DND-41 (cell line): ENCODE data around the gene WDR41.
"Not testable (repeated sequence)": the region's sequence is repeated elsewhere in the genome, so short reads cannot be mapped to it uniquely, and the experiment has no call there.

Source experiments
- ATAC-seq: fragments of 200-7000 bp; cut with Tn5 transposase; 3 replicates; pipeline ENCODE4 v1.9.1; 2021; ENCODE audit warnings: low read depth; ENCODE audit not compliant: insufficient read depth
- DNase-seq: peaks from one replicate; pipeline ENCODE4 v3.0.0-alpha.2; 2020
- H2AFZ ChIP-seq: 2 replicates; pipeline ENCODE4 v1.6.0; 2012; ENCODE audit warnings: low read depth, low read length
- H3K27ac ChIP-seq: 2 replicates; pipeline ENCODE4 v1.5.1; 2012; ENCODE audit warnings: low read length, inconsistent platforms
- H3K27me3 ChIP-seq: fragments of 200-600 bp; sonication (generic); 2 replicates; pipeline ENCODE4 v1.6.0; 2012; ENCODE audit warnings: low read length, mild to moderate bottlenecking, inconsistent platforms; ENCODE audit not compliant: insufficient read depth, poor library complexity
- H3K36me3 ChIP-seq: 2 replicates; pipeline ENCODE4 v1.5.1; 2012; ENCODE audit warnings: low read length, inconsistent platforms; ENCODE audit not compliant: insufficient read depth
- H3K4me1 ChIP-seq: 2 replicates; pipeline ENCODE4 v1.5.1; 2012; ENCODE audit warnings: mild to moderate bottlenecking, low read length; ENCODE audit not compliant: insufficient read depth
- H3K4me2 ChIP-seq: 2 replicates; pipeline ENCODE4 v1.6.0; 2012; ENCODE audit warnings: mild to moderate bottlenecking, moderate library complexity, low read length, inconsistent platforms; ENCODE audit not compliant: insufficient read depth
- H3K4me3 ChIP-seq, 2 experiments: fragments of 200-600 bp in 1 of 2; shearing (Covaris generic) in 1 of 2; 2 replicates each; pipeline ENCODE4 v1.5.1; 2012 to 2016; ENCODE audit warnings: inconsistent platforms in 2 of 2, low read length in 2 of 2, mild to moderate bottlenecking in 2 of 2, low read depth in 1 of 2, moderate library complexity in 1 of 2
- H3K79me2 ChIP-seq: 2 replicates; pipeline ENCODE4 v1.6.0; 2012; ENCODE audit warnings: low read length, inconsistent platforms; ENCODE audit not compliant: insufficient read depth
- H3K9ac ChIP-seq: 2 replicates; pipeline ENCODE4 v1.6.0; 2012; ENCODE audit warnings: low read depth, mild to moderate bottlenecking, inconsistent platforms, low read length, moderate library complexity
- H3K9me3 ChIP-seq: 2 replicates; pipeline ENCODE4 v1.5.1; 2012; ENCODE audit warnings: low read length, moderate library complexity, mild to moderate bottlenecking, inconsistent platforms; ENCODE audit not compliant: insufficient read depth, severe bottlenecking
- H4K20me1 ChIP-seq: 2 replicates; pipeline ENCODE4 v1.6.0; 2012; ENCODE audit warnings: low read length; ENCODE audit not compliant: insufficient read depth
- CTCF ChIP-seq: IDR thresholded peaks from 2 replicates; pipeline ENCODE4 v1.5.1; 2012; ENCODE audit warnings: borderline replicate concordance, low read length, moderate library complexity, mild to moderate bottlenecking; ENCODE audit not compliant: poor library complexity, severe bottlenecking; ENCODE audit errors: extremely low read depth
- EZH2 ChIP-seq: IDR thresholded peaks from 3 replicates; pipeline ENCODE4 v1.6.1; 2012; ENCODE audit warnings: borderline replicate concordance, low read depth, mild to moderate bottlenecking, moderate library complexity, low read length, inconsistent platforms; ENCODE audit not compliant: severe bottlenecking

Gene WDR41

GRCh38 chr5:77391240-77391765 lies 100.8 kb downstream of the WDR41 start:
- Histone ChIP-seq H3K27me3 (no peaks in the 10 kb centered on the region), H3K9ac (no peak overlapping the region), H3K4me1 (no peaks in the 10 kb centered on the region), H3K36me3 (no peaks in the 10 kb centered on the region), H3K9me3 (no peaks in the 10 kb centered on the region), H3K27ac (no peak overlapping the region), H4K20me1 (no peaks in the 10 kb centered on the region), H3K4me3 (no peak overlapping the region), H2AFZ (no peak overlapping the region), H3K4me2 (no peak overlapping the region), H3K79me2 (no peaks in the 10 kb centered on the region)
- DNase-seq (no peak), ATAC-seq (no peak)
- TF ChIP-seq CTCF (no peak), EZH2 (no peak)

- Histone ChIP-seq H2AFZ (no peak overlapping the region), H3K36me3 (no peaks in the 10 kb centered on the region), H4K20me1 (no peaks in the 10 kb centered on the region), H3K4me3 (no peak overlapping the region), H3K4me2 (no peak overlapping the region), H3K27me3 (no peaks in the 10 kb centered on the region), H3K79me2 (no peaks in the 10 kb centered on the region), H3K27ac (no peak overlapping the region), H3K9ac (no peak overlapping the region), H3K4me1 (no peaks in the 10 kb centered on the region), H3K9me3 (no peaks in the 10 kb centered on the region)
- DNase-seq: no peak
- no peak for ATAC-seq
- no peak for TF ChIP-seq CTCF
- no peak for TF ChIP-seq EZH2
Measured at GRCh38 chr5:77390795-77391194, 101.3 kb downstream of the WDR41 start.

- H4K20me1 ChIP-seq: no peaks in the 10 kb centered on the region
- H3K4me3 ChIP-seq: no peak overlapping the region
- no peak overlapping the region for H3K9ac ChIP-seq
- DNase-seq: no peak
- H3K36me3 ChIP-seq: no peaks in the 10 kb centered on the region
- H3K27ac ChIP-seq: no peak overlapping the region
- H3K79me2 ChIP-seq: no peaks in the 10 kb centered on the region
- no peak for ATAC-seq
- no peak overlapping the region for H2AFZ ChIP-seq
- H3K4me1 ChIP-seq: no peaks in the 10 kb centered on the region
- no peaks in the 10 kb centered on the region for H3K9me3 ChIP-seq
- H3K27me3 ChIP-seq: no peaks in the 10 kb centered on the region
- no peak for TF ChIP-seq EZH2
- no peak for TF ChIP-seq CTCF
- no peak overlapping the region for H3K4me2 ChIP-seq
Measured at GRCh38 chr5:77390221-77390620, 101.9 kb downstream of the WDR41 start.

- H3K27ac ChIP-seq: no peak overlapping the region
- TF ChIP-seq CTCF (no peak), EZH2 (no peak)
- no peak for ATAC-seq
- no peak for DNase-seq
- no peaks in the 10 kb centered on the region for H3K4me1 ChIP-seq
- no peaks in the 10 kb centered on the region for H3K79me2 ChIP-seq
- H3K4me3 ChIP-seq: no peak overlapping the region
- no peaks in the 10 kb centered on the region for H3K36me3 ChIP-seq
- H2AFZ ChIP-seq: no peak overlapping the region
- H3K9ac ChIP-seq: no peak overlapping the region
- H3K27me3 ChIP-seq: no peaks in the 10 kb centered on the region
- H3K4me2 ChIP-seq: no peak overlapping the region
- H4K20me1 ChIP-seq: no peaks in the 10 kb centered on the region
- no peaks in the 10 kb centered on the region for H3K9me3 ChIP-seq
Measured at GRCh38 chr5:77389746-77390145, 102.4 kb downstream of the WDR41 start.

- H3K27me3 ChIP-seq, H3K36me3 ChIP-seq, DNase-seq, H3K9ac ChIP-seq, H3K4me1 ChIP-seq, H3K27ac ChIP-seq, H3K4me2 ChIP-seq, H3K4me3 ChIP-seq, ATAC-seq, H3K9me3 ChIP-seq, H4K20me1 ChIP-seq, H3K79me2 ChIP-seq, H2AFZ ChIP-seq: not testable (repeated sequence)
Measured at GRCh38 chr5:77386340-77386739, 105.8 kb downstream of the WDR41 start.
